Hepatocyte (in vitro differentiated cells): ENCODE measurements around the gene CENPC. TPM values are rescaled to one million over a fixed set of nuclear protein-coding genes. Genes with fewer than 3 reads are reported as not detected.

Experiments
- DNase-seq: peaks from one replicate; pipeline ENCODE4 v3.0.0-alpha.2; 2016; ENCODE audit warnings: low spot score
- H2AFZ ChIP-seq: fragments of 200-600 bp; sonication (generic); 2 replicates; pipeline ENCODE4 v1.6.0; 2016; ENCODE audit warnings: antibody characterized with exemption, mild to moderate bottlenecking
- H3K27ac ChIP-seq: fragments of 200-600 bp; sonication (generic); 2 replicates; pipeline ENCODE4 v1.5.1; 2016; ENCODE audit warnings: mild to moderate bottlenecking
- H3K27me3 ChIP-seq: fragments of 200-600 bp; sonication (generic); 2 replicates; pipeline ENCODE4 v1.6.1; 2016
- H3K36me3 ChIP-seq: fragments of 200-600 bp; sonication (generic); replicated peaks from 2 replicates; pipeline ENCODE4 v1.5.1; 2016; ENCODE audit warnings: low read depth; ENCODE audit not compliant: insufficient read depth
- H3K4me1 ChIP-seq: fragments of 200-600 bp; sonication (generic); 2 replicates; pipeline ENCODE4 v1.5.1; 2016; ENCODE audit warnings: mild to moderate bottlenecking, moderate library complexity; ENCODE audit not compliant: insufficient read depth
- H3K4me2 ChIP-seq: fragments of 200-600 bp; sonication (generic); 2 replicates; pipeline ENCODE4 v1.6.0; 2016
- H3K4me3 ChIP-seq: fragments of 200-600 bp; sonication (generic); 2 replicates; pipeline ENCODE4 v1.5.1; 2016; ENCODE audit warnings: mild to moderate bottlenecking
- H3K79me2 ChIP-seq: fragments of 200-600 bp; sonication (generic); 2 replicates; pipeline ENCODE4 v1.6.0; 2017; ENCODE audit warnings: mild to moderate bottlenecking
- H3K9me2 ChIP-seq: fragments of 200-600 bp; sonication (generic); replicated peaks from 2 replicates; pipeline ENCODE4 v1.6.0; 2017; ENCODE audit warnings: mild to moderate bottlenecking; ENCODE audit not compliant: insufficient read depth
- H3K9me3 ChIP-seq: fragments of 200-600 bp; sonication (generic); 2 replicates; pipeline ENCODE4 v1.5.1; 2016; ENCODE audit warnings: low read depth, mild to moderate bottlenecking
- H4K20me1 ChIP-seq: fragments of 200-600 bp; sonication (generic); 2 replicates; pipeline ENCODE4 v1.6.0; 2016; ENCODE audit warnings: mild to moderate bottlenecking; ENCODE audit not compliant: insufficient read depth, poor library complexity, severe bottlenecking
- CTCF ChIP-seq: fragments of 200-600 bp; sonication (generic); IDR thresholded peaks from 2 replicates; pipeline ENCODE4 v1.5.1; 2016; ENCODE audit warnings: antibody characterized with exemption, mild to moderate bottlenecking; ENCODE audit not compliant: poor library complexity
- EZH2 ChIP-seq: fragments of 200-600 bp; sonication (generic); IDR thresholded peaks from 2 replicates; pipeline ENCODE4 v1.6.1; 2016; ENCODE audit warnings: antibody characterized with exemption, mild to moderate bottlenecking, borderline replicate concordance
- EZH2phosphoT487 ChIP-seq: fragments of 200-600 bp; sonication (generic); IDR thresholded peaks from one replicate; pipeline ENCODE4 v1.6.1; 2018; ENCODE audit warnings: antibody characterized with exemption, mild to moderate bottlenecking, low read depth, moderate library complexity; ENCODE audit not compliant: unreplicated experiment, severe bottlenecking
- WGBS: methylation state at CpG from one replicate; pipeline ENCODE4 v1.1.6; 2016; ENCODE audit warnings: low lambda C conversion rate; ENCODE audit errors: missing lambda C conversion rate; 5-methylcytosine and 5-hydroxymethylcytosine counted together
- polyA plus RNA-seq: library from polyadenylated mRNA; unstranded; fragments of >200 nt; fragmentation: Nextera tagmentation; extraction: Ambion mirVana; gene quantifications from 2 replicates; pipeline ENCODE4 v1.2.1, GENCODE V29; 2016
- small RNA-seq: library from RNA; depleted of rRNA; stranded (forward); fragments of <200 nt; gene quantifications from one replicate; pipeline ENCODE3, GENCODE V24; 2014
- total RNA-seq: library from RNA; depleted of rRNA; stranded (reverse); fragments of >200 nt; gene quantifications from 2 replicates; pipeline ENCODE4 v1.2.3, GENCODE V29; 2014

CENPC gene
- total and polyA plus RNA-seq, 2 experiments from 2014 or later, result 11.2 to 20.8 TPM

GRCh38 chr4:67430989-67431388, 114.3 kb downstream of the CENPC start:
- no peaks in the 10 kb centered on the region for H3K36me3 ChIP-seq
- H3K27me3 ChIP-seq, result no peaks in the 10 kb centered on the region
- 42% methylated on average over 1 of the region's 1 CpG for WGBS
- H3K27ac ChIP-seq, result no peak overlapping the region
- no peaks in the 10 kb centered on the region for H3K4me1 ChIP-seq
- H3K9me3 ChIP-seq, result no peaks in the 10 kb centered on the region
- H3K4me2 ChIP-seq, result no peak overlapping the region
- no peak overlapping the region for H2AFZ ChIP-seq
- H4K20me1 ChIP-seq, result no peaks in the 10 kb centered on the region
- no peaks in the 10 kb centered on the region for H3K79me2 ChIP-seq
- no peak for DNase-seq
- H3K4me3 ChIP-seq, result no peak overlapping the region
- TF ChIP-seq EZH2phosphoT487, result no peak
- no peak for TF ChIP-seq CTCF
- no peak for TF ChIP-seq EZH2
- H3K9me2 ChIP-seq, result no peaks in the 10 kb centered on the region

GRCh38 chr4:67428819-67429218, 116.5 kb downstream of the CENPC start:
- TF ChIP-seq CTCF (no peak), EZH2phosphoT487 (no peak), EZH2 (no peak)
- no peak for DNase-seq
- no peaks in the 10 kb centered on the region for H3K9me2 ChIP-seq
- H2AFZ ChIP-seq, result no peak overlapping the region
- no peaks in the 10 kb centered on the region for H3K27me3 ChIP-seq
- no peak overlapping the region for H3K4me3 ChIP-seq
- 95% methylated on average over 2 of the region's 2 CpGs for WGBS
- no peaks in the 10 kb centered on the region for H4K20me1 ChIP-seq
- H3K27ac ChIP-seq, result no peak overlapping the region
- no peaks in the 10 kb centered on the region for H3K9me3 ChIP-seq
- H3K79me2 ChIP-seq, result no peaks in the 10 kb centered on the region
- no peaks in the 10 kb centered on the region for H3K36me3 ChIP-seq
- no peak overlapping the region for H3K4me2 ChIP-seq
- no peaks in the 10 kb centered on the region for H3K4me1 ChIP-seq

Small RNA genes lying within 50 kb of the gene (small RNA-seq; reads per million reads assigned to genes)
- gene RNA5SP527, result not detected
- not detected for gene RNU1-63P

Other genes with a start within 250 kb of the CENPC start
- not detected in 2 replicates for gene STAP1, start 13.2 kb upstream of the CENPC start, total RNA-seq
- not detected in 2 replicates for gene STAP1, start 13.2 kb upstream of the CENPC start, polyA plus RNA-seq
- 96.1 and 123 TPM in 2 replicates for gene UBA6, start 155.7 kb upstream of the CENPC start, total RNA-seq
- gene UBA6, start 155.7 kb upstream of the CENPC start, polyA plus RNA-seq, result 13.3 and 15.8 TPM in 2 replicates
- gene GNRHR, start 208.9 kb upstream of the CENPC start, total RNA-seq, result not detected in 2 replicates
- not detected in 2 replicates for gene GNRHR, start 208.9 kb upstream of the CENPC start, polyA plus RNA-seq